Calu3 (cell line): ENCODE data around the gene ATP6V1G3. TPM values are rescaled to one million over a fixed set of nuclear protein-coding genes. Genes with fewer than 3 reads are reported as not detected.
"Not testable (repeated sequence)": the region's sequence is repeated elsewhere in the genome, so short reads cannot be mapped to it uniquely, and the experiment has no call there.

Experiments
- BruUV-seq: library from RNA; stranded (reverse); fragments of 400-500 nt; replicated peaks from 2 replicates; lab custom pipeline; 2021; lab: Mats Ljungman, UMichigan
- CTCF ChIA-PET: fragments of 300-600 bp; sonication (Branson Sonifier 250); formaldehyde crosslinking; loops from one replicate; lab custom pipeline; 2022; ENCODE audit warnings: antibody characterized with exemption; lab: Charles Lee
- DNase-seq: peaks from one replicate; pipeline ENCODE4 v3.0.0; 2022
- H3K27ac Mint-ChIP-seq: one replicate; pipeline ENCODE4 v1.8.0; 2022; ENCODE audit warnings: mixed read lengths; ENCODE audit not compliant: unreplicated experiment
- H3K27me3 Mint-ChIP-seq: one replicate; pipeline ENCODE4 v1.8.0; 2022; ENCODE audit warnings: mixed read lengths; ENCODE audit not compliant: unreplicated experiment
- H3K36me3 Mint-ChIP-seq: one replicate; pipeline ENCODE4 v1.8.0; 2022; ENCODE audit warnings: mild to moderate bottlenecking, moderate library complexity, mixed read lengths; ENCODE audit not compliant: insufficient read depth, unreplicated experiment
- H3K4me1 Mint-ChIP-seq: one replicate; pipeline ENCODE4 v1.8.0; 2022; ENCODE audit warnings: mild to moderate bottlenecking, low read depth, mixed read lengths; ENCODE audit not compliant: unreplicated experiment
- H3K4me3 Mint-ChIP-seq: one replicate; pipeline ENCODE4 v1.8.0; 2022; ENCODE audit warnings: mild to moderate bottlenecking, low read depth, moderate library complexity, mixed read lengths; ENCODE audit not compliant: unreplicated experiment
- H3K9me3 Mint-ChIP-seq: one replicate; pipeline ENCODE4 v1.8.0; 2022; ENCODE audit warnings: low read depth, mixed read lengths; ENCODE audit not compliant: unreplicated experiment
- intact Hi-C: fragments of 100-400 bp; cut with micrococcal nuclease; formaldehyde crosslinking; loops from one replicate; pipeline ENCODE4 v1.10.0; 2022; ENCODE audit not compliant: unreplicated experiment
- total RNA-seq: library from RNA; stranded (reverse); gene quantifications from 2 replicates; pipeline ENCODE4 v1.2.3, GENCODE V29; 2022
- TF ChIP-seq, protein P1 (sequence below): fragments of 200-600 bp; IDR thresholded peaks from one replicate; pipeline ENCODE4 v1.8.0; 2022; ENCODE audit warnings: antibody characterized with exemption; ENCODE audit not compliant: unreplicated experiment

Gene ATP6V1G3
- total RNA-seq, 1 experiment from 2014 or later = not detected

DNA sequence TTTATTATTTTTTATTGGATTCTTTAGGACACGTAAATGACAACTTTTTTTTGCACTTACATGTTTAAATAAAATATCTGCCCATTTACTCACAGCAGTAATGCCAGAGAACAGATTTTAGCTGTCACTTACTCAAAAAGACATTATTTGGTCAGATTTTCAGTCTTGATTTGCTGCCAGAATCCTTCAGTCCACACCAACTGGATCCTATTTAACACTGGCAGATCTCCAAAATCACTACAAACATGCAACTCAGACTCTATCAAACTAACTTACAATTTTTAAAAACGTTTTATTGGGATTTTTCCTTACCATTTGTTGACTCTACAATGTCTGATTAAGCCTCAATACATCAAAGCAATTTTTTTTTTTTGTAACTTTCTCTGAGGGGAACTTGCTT lies 11.1 kb downstream of the ATP6V1G3 start:
- BruUV-seq = no TSS peak
- Mint-ChIP-seq H3K9me3 (no peaks in the 10 kb centered on the region), H3K36me3 (no peaks in the 10 kb centered on the region), H3K27me3 (no peaks in the 10 kb centered on the region), H3K4me3 (no peak overlapping the region), H3K27ac (no peak overlapping the region), H3K4me1 (peaks cover 17% of the 10 kb centered on the region)
- DNase-seq = no peak
- intact Hi-C loops = loop anchor here (5.0 kb wide), 1 partner anchor 153 kb away; no protein-coding TSS in a partner anchor
- CTCF ChIA-PET = no interaction called here
- TF ChIP-seq, protein P1, sequence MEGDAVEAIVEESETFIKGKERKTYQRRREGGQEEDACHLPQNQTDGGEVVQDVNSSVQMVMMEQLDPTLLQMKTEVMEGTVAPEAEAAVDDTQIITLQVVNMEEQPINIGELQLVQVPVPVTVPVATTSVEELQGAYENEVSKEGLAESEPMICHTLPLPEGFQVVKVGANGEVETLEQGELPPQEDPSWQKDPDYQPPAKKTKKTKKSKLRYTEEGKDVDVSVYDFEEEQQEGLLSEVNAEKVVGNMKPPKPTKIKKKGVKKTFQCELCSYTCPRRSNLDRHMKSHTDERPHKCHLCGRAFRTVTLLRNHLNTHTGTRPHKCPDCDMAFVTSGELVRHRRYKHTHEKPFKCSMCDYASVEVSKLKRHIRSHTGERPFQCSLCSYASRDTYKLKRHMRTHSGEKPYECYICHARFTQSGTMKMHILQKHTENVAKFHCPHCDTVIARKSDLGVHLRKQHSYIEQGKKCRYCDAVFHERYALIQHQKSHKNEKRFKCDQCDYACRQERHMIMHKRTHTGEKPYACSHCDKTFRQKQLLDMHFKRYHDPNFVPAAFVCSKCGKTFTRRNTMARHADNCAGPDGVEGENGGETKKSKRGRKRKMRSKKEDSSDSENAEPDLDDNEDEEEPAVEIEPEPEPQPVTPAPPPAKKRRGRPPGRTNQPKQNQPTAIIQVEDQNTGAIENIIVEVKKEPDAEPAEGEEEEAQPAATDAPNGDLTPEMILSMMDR = no peak

DNA sequence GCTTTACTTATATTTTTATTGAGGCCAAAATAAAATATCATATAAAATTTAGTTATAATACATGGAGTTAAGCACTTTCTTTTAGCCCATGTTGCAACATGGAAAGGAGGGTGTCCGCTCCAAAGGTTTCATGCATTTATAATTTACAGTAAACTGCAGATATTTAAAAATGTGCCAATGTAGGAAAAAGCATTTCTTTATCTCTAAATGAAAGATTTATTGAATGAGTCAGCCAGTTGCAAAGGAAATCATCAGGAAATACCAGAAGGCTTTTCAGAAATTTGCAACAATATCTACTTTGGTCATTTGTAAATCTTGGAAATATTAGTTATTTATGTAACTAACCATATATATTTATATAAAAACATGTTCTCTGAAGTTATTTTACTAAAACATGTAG lies 12.1 kb downstream of the ATP6V1G3 start:
- Mint-ChIP-seq H3K4me3 (no peak overlapping the region), H3K9me3 (no peaks in the 10 kb centered on the region), H3K36me3 (no peaks in the 10 kb centered on the region), H3K27ac (no peak overlapping the region), H3K4me1 (peaks cover 17% of the 10 kb centered on the region), H3K27me3 (no peaks in the 10 kb centered on the region)
- no peak for DNase-seq
- TF ChIP-seq, protein P1 = no peak
- intact Hi-C loops = loop anchor here (5.0 kb wide), 1 partner anchor 154 kb away; no protein-coding TSS in a partner anchor
- CTCF ChIA-PET = interaction anchor here (0.6 kb wide), 1 partner anchor 10 kb away, joined by 3 read pairs; no protein-coding TSS in a partner anchor
- no TSS peak for BruUV-seq

DNA sequence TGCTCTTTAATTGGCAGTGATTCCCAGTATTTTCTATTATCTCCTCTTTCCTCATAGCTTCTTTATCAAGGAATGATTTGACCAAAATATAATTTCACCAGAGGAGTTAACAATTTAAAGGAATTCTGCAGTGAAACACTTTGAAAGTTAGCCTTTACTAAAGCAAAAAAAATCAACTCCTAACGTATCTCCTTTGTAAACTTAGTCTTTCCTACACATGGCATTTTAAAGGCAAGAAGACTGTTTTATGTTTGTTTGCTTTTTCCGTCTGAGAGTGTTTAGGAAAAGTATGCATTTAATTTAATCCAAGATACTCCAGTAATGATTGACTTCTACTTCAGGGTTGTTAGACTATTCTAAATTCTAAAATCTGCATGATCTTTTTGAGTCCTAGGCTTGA lies 15.9 kb downstream of the ATP6V1G3 start:
- Mint-ChIP-seq H3K27ac (no peak overlapping the region), H3K4me1 (peaks cover 27% of the 10 kb centered on the region), H3K4me3 (no peak overlapping the region), H3K27me3 (no peaks in the 10 kb centered on the region), H3K36me3 (no peaks in the 10 kb centered on the region), H3K9me3 (no peaks in the 10 kb centered on the region)
- intact Hi-C loops = no loop called here
- CTCF ChIA-PET = no interaction called here
- no peak for DNase-seq
- TF ChIP-seq, protein P1 = no peak
- BruUV-seq = no TSS peak

DNA sequence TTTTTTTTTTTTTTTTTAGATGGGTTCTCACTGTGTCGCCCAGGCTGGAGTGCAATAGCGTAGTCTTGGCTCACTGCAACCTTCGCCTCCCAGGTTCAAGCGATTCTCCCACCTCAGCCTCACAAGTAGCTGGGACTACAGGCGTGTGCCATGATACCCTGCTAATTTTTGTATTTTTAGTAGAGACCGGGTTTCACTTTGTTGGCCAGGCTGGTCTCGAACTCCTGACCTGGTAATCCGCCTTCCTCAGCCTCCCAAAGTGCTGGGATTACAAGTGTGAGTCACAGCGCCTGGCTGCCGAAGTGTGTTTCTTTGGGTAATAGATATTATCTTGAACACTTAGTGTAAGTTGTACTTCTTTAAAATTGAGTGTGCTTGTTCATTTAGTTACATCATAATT lies 16.4 kb downstream of the ATP6V1G3 start:
- H3K27ac Mint-ChIP-seq, H3K36me3 Mint-ChIP-seq, CTCF ChIA-PET, BruUV-seq, DNase-seq, intact Hi-C loops, H3K27me3 Mint-ChIP-seq, H3K9me3 Mint-ChIP-seq, H3K4me3 Mint-ChIP-seq: not testable (repeated sequence)
- peaks cover 27% of the 10 kb centered on the region for H3K4me1 Mint-ChIP-seq

DNA sequence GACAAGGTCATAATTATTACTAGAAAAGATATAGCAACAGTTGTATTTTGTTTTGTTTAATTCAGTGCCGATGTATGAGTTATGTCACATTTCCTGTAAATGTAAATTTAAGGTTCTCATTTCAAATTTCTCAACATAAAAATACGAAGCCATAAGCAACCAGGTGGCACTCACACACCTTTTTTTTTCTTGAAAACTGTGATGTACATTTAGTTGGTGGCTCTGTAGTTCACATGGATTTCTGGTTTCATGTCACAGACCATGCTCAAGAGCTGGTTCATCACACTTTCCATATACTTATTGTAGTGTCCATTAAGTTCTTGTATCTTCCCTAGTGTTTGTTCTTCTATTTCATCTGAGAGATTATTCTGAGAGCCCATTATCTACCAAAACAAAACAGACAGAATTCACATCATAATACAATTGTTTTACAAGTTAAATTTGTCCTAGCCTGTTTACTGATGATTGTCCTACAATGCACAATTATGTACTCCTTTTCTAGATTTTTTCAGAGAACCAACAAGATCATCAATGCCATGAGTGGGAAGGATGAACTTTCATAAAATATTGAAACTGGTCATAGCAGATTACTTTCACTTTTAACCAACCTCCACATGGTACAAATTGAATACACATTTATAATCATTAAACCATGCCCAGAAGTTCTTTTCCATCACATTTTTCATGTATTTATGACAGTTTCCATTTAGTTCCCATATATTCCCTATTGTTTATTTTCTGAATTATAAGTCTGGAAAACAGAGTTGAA lies 17.1 kb downstream of the ATP6V1G3 start:
- Mint-ChIP-seq H3K4me3 (no peak overlapping the region), H3K9me3 (no peaks in the 10 kb centered on the region), H3K27ac (no peak overlapping the region), H3K36me3 (no peaks in the 10 kb centered on the region), H3K27me3 (no peaks in the 10 kb centered on the region), H3K4me1 (peaks cover 27% of the 10 kb centered on the region)
- no TSS peak for BruUV-seq
- TF ChIP-seq, protein P1 = no peak
- intact Hi-C loops = no loop called here
- no peak for DNase-seq
- CTCF ChIA-PET = interaction anchor here (0.7 kb wide), 2 partner anchors 53 to 217 kb away, joined by 3 to 4 read pairs; no protein-coding TSS in a partner anchor
